CD14-positive monocyte (primary cell): ENCODE results near the gene B3GLCT. TPM values are rescaled to one million over a fixed set of nuclear protein-coding genes. Genes with fewer than 3 reads are reported as not detected.
"Not testable (repeated sequence)": the region's sequence is repeated elsewhere in the genome, so short reads cannot be mapped to it uniquely, and the experiment has no call there.

Experiments used
- DNase-seq, 3 donors: peaks; one replicate each; pipeline ENCODE4 v3.0.0-alpha.2; 2011 to 2022
- H2AFZ ChIP-seq: 2 replicates; pipeline ENCODE4 v1.6.0; 2012; ENCODE audit warnings: mild to moderate bottlenecking, low read depth, low read length, inconsistent platforms; ENCODE audit not compliant: insufficient read depth, poor library complexity, severe bottlenecking
- H3K27ac ChIP-seq, 2 donors: 1 replicate in 1 of 2; 2 replicates in 1 of 2; pipeline ENCODE4 v1.5.1; 2012 to 2013; ENCODE audit warnings: low read length in 2 of 2, control low read depth in 1 of 2, inconsistent platforms in 1 of 2, low read depth in 1 of 2, mild to moderate bottlenecking in 1 of 2
- H3K27me3 ChIP-seq, 2 donors: one replicate each; pipeline versions ENCODE4 v1.6.0 to v1.6.1; 2011 to 2013; ENCODE audit warnings: low read length in 2 of 2; ENCODE audit not compliant: control insufficient read depth in 2 of 2, insufficient read depth in 2 of 2
- H3K36me3 ChIP-seq, 2 donors: replicated peaks in 1 of 2; 1 replicate in 1 of 2; 2 replicates in 1 of 2; pipeline versions ENCODE4 v1.5.1 to v1.6.1; 2012 to 2013; ENCODE audit warnings: low read length in 2 of 2, control low read depth in 1 of 2, inconsistent platforms in 1 of 2, mild to moderate bottlenecking in 1 of 2; ENCODE audit not compliant: insufficient read depth in 2 of 2, control insufficient read depth in 1 of 2
- H3K4me1 ChIP-seq, 2 donors: 1 replicate in 1 of 2; 2 replicates in 1 of 2; pipeline versions ENCODE4 v1.5.1 to v1.6.1; 2012 to 2013; ENCODE audit warnings: low read length in 2 of 2, control low read depth in 1 of 2, inconsistent platforms in 1 of 2, mild to moderate bottlenecking in 1 of 2, moderate library complexity in 1 of 2; ENCODE audit not compliant: insufficient read depth in 2 of 2, control insufficient read depth in 1 of 2
- H3K4me2 ChIP-seq: replicated peaks from 2 replicates; pipeline ENCODE3; 2012; ENCODE audit warnings: low read length, moderate library complexity, mild to moderate bottlenecking; ENCODE audit not compliant: poor library complexity, severe bottlenecking; ENCODE audit errors: extremely low read depth
- H3K4me3 ChIP-seq, 3 experiments: fragments of 200-600 bp in 1 of 3; sonication (generic) in 1 of 3; replicated peaks in 1 of 3; 1 replicate in 2 of 3; 2 replicates in 1 of 3; pipeline ENCODE4 v1.5.1; 2011 to 2013; ENCODE audit warnings: low read length in 3 of 3, mild to moderate bottlenecking in 3 of 3, control low read depth in 2 of 3, low read depth in 2 of 3, inconsistent platforms in 1 of 3, moderate library complexity in 1 of 3
- H3K79me2 ChIP-seq: 2 replicates; pipeline ENCODE4 v1.6.0; 2012; ENCODE audit warnings: mild to moderate bottlenecking, control low read depth, inconsistent platforms, low read length, moderate library complexity; ENCODE audit not compliant: insufficient read depth
- H3K9ac ChIP-seq: 2 replicates; pipeline ENCODE4 v1.6.0; 2017; ENCODE audit warnings: low read length, mild to moderate bottlenecking; ENCODE audit not compliant: insufficient read depth, poor library complexity, severe bottlenecking
- H3K9me3 ChIP-seq, 2 donors: replicated peaks in 1 of 2; 1 replicate in 1 of 2; 2 replicates in 1 of 2; pipeline versions ENCODE4 v1.5.1 to v1.6.1; 2012 to 2013; ENCODE audit warnings: low read length in 2 of 2, control low read depth in 1 of 2; ENCODE audit not compliant: control insufficient read depth in 1 of 2, insufficient read depth in 1 of 2
- H4K20me1 ChIP-seq: 2 replicates; pipeline ENCODE4 v1.6.0; 2012; ENCODE audit warnings: mild to moderate bottlenecking, low read length, control low read depth, moderate library complexity; ENCODE audit not compliant: insufficient read depth
- H3K27ac Mint-ChIP-seq, 7 donors: one replicate each; pipeline ENCODE4 v1.8.0; 2020; ENCODE audit warnings: mild to moderate bottlenecking in 7 of 7, mixed read lengths in 7 of 7, moderate library complexity in 6 of 7, inconsistent platforms in 2 of 7
- H3K27me3 Mint-ChIP-seq, 3 donors: one replicate each; pipeline ENCODE4 v1.8.0; 2021 to 2022; ENCODE audit warnings: low read depth in 3 of 3, mild to moderate bottlenecking in 3 of 3, mixed read lengths in 3 of 3, moderate library complexity in 3 of 3, inconsistent platforms in 1 of 3
- H3K36me3 Mint-ChIP-seq, 2 donors: one replicate each; pipeline ENCODE4 v1.8.0; 2020; ENCODE audit warnings: mixed read lengths in 2 of 2, inconsistent platforms in 1 of 2, mild to moderate bottlenecking in 1 of 2
- H3K4me1 Mint-ChIP-seq: one replicate; pipeline ENCODE4 v1.8.0; 2020; ENCODE audit warnings: mild to moderate bottlenecking, mixed read lengths
- H3K4me3 Mint-ChIP-seq, 2 donors: one replicate each; pipeline ENCODE4 v1.8.0; 2020; ENCODE audit warnings: mild to moderate bottlenecking in 2 of 2, mixed read lengths in 2 of 2, moderate library complexity in 1 of 2
- H3K9me3 Mint-ChIP-seq, 7 donors: one replicate each; pipeline ENCODE4 v1.8.0; 2020 to 2022; ENCODE audit warnings: mixed read lengths in 7 of 7, mild to moderate bottlenecking in 6 of 7, moderate library complexity in 6 of 7, inconsistent platforms in 2 of 7
- WGBS: methylation state at CpG from one replicate; pipeline ENCODE4 v1.1.5; 2013; ENCODE audit warnings: missing lambda C conversion rate; ENCODE audit not compliant: insufficient coverage; 5-methylcytosine and 5-hydroxymethylcytosine counted together
- intact Hi-C, 2 donors: fragments of 100-400 bp; cut with micrococcal nuclease; formaldehyde crosslinking; loops; one replicate each; pipeline versions ENCODE4 v1.15.0 to v1.15.1; 2023
- polyA plus RNA-seq, 3 donors: library from polyadenylated mRNA; depleted of rRNA in 1 of 3; unstranded in 2 of 3; stranded (reverse) in 1 of 3; fragments of 300-500 nt in 2 of 3; fragments of >200 nt in 1 of 3; fragmentation: Illumina TruSeq in 2 of 3; gene quantifications; 1 replicate in 2 of 3; 2 replicates in 1 of 3; pipeline ENCODE4 v1.2.3, GENCODE V29; 2012 to 2021
- TF ChIP-seq, protein P1 (sequence below): fragments of 200-600 bp; IDR thresholded peaks from one replicate; pipeline ENCODE4 v1.8.0; 2022; ENCODE audit warnings: antibody characterized with exemption, mild to moderate bottlenecking

B3GLCT gene
- polyA plus RNA-seq, 3 donors, result 0.63 to 2.0 (median 2.0) TPM

GRCh38 chr13:31334994-31335557, 135.3 kb downstream of the B3GLCT start:
- Mint-ChIP-seq H3K4me1 (no peaks in the 10 kb centered on the region), H3K27me3 (no peaks in the 10 kb centered on the region), H3K9me3 (peaks cover 8 to 24% (median 10%) of the 10 kb centered on the region in 7 donors), H3K36me3 (peaks cover 0 to 3% of the 10 kb centered on the region in 2 donors), H3K4me3 (no peak overlapping the region), H3K27ac (no peak overlapping the region)
- TF ChIP-seq, protein P1, sequence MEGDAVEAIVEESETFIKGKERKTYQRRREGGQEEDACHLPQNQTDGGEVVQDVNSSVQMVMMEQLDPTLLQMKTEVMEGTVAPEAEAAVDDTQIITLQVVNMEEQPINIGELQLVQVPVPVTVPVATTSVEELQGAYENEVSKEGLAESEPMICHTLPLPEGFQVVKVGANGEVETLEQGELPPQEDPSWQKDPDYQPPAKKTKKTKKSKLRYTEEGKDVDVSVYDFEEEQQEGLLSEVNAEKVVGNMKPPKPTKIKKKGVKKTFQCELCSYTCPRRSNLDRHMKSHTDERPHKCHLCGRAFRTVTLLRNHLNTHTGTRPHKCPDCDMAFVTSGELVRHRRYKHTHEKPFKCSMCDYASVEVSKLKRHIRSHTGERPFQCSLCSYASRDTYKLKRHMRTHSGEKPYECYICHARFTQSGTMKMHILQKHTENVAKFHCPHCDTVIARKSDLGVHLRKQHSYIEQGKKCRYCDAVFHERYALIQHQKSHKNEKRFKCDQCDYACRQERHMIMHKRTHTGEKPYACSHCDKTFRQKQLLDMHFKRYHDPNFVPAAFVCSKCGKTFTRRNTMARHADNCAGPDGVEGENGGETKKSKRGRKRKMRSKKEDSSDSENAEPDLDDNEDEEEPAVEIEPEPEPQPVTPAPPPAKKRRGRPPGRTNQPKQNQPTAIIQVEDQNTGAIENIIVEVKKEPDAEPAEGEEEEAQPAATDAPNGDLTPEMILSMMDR, result no peak
- intact Hi-C loops, result no loop called here
- Histone ChIP-seq H3K79me2 (no peaks in the 10 kb centered on the region), H3K27me3 (no peaks in the 10 kb centered on the region), H3K27ac (no peak overlapping the region), H3K4me2 (no peak overlapping the region), H2AFZ (no peak overlapping the region), H4K20me1 (no peaks in the 10 kb centered on the region), H3K4me3 (no peak overlapping the region), H3K4me1 (no peaks in the 10 kb centered on the region), H3K9ac (no peak overlapping the region), H3K36me3 (no peaks in the 10 kb centered on the region), H3K9me3 (peaks cover 2 to 6% of the 10 kb centered on the region in 2 donors)
- no peak for DNase-seq
- WGBS, result 97% methylated on average over 5 of the region's 6 CpGs

DNA sequence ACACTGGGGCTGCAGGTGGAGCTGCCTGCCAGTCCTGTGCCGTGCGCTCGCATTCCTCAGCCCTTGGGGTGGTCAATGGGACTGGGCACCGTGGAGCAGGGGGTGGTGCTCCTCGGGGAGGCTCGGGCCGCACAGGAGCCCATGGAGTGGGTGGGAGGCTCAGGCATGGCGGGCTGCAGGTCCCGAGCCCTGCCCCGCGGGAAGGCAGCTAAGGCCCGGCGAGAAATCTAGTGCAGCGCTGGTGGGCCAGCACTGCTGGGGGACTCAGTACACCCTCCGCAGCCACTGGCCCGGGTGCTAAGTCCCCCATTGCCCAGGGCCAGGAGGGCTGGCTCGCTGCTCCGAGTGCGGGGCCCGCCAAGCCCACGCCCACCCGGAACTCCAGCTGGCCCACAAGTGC, 139.8 kb downstream of the B3GLCT start:
- H3K9ac ChIP-seq, H3K36me3 ChIP-seq, H3K27me3 Mint-ChIP-seq, H3K79me2 ChIP-seq, H3K27ac ChIP-seq, H3K4me3 Mint-ChIP-seq, H3K4me3 ChIP-seq, H3K27me3 ChIP-seq, H3K27ac Mint-ChIP-seq, H3K4me1 Mint-ChIP-seq, DNase-seq, H3K4me2 ChIP-seq, H3K36me3 Mint-ChIP-seq, H3K4me1 ChIP-seq, intact Hi-C loops, H2AFZ ChIP-seq, H4K20me1 ChIP-seq: not testable (repeated sequence)
- 92% methylated on average over 17 of the region's 22 CpGs for WGBS
- H3K9me3 Mint-ChIP-seq, result peaks cover 14 to 39% (median 29%) of the 10 kb centered on the region in 7 donors
- peaks cover 9 to 18% of the 10 kb centered on the region in 2 donors for H3K9me3 ChIP-seq

DNA sequence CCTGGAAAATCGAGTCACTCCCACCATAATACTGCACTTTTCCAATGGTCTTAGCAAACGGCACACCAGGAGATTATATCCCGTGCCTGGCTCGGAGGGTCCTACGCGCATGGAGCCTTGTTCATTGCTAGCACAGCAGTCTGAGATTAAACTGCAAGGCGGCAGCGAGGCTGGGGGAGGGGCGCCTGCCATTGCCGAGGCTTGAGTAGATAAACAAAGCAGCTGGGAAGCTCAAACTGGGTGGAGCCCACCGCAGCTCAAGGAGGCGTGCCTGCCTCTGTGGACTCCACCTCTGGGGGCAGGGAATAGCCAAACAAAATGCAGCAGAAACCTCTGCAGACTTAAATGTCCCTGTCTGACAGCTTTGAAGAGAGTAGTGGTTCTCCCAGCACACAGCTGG, 141.1 kb downstream of the B3GLCT start:
- H3K79me2 ChIP-seq, H2AFZ ChIP-seq, DNase-seq: not testable (repeated sequence)

More for the DNA sequence above, 141.1 kb downstream of the B3GLCT start:
- H3K9ac ChIP-seq, H4K20me1 ChIP-seq, H3K4me3 ChIP-seq, H3K27ac ChIP-seq, intact Hi-C loops, H3K27me3 ChIP-seq, H3K4me1 ChIP-seq, H3K36me3 ChIP-seq, H3K36me3 Mint-ChIP-seq, H3K27ac Mint-ChIP-seq, H3K4me1 Mint-ChIP-seq, H3K4me3 Mint-ChIP-seq, H3K27me3 Mint-ChIP-seq, H3K4me2 ChIP-seq: not testable (repeated sequence)
- peaks cover 14 to 38% (median 26%) of the 10 kb centered on the region in 7 donors for H3K9me3 Mint-ChIP-seq
- WGBS, result 90% methylated on average over 10 of the region's 12 CpGs
- peaks cover 9 to 18% of the 10 kb centered on the region in 2 donors for H3K9me3 ChIP-seq
